ENCODE measurements around the gene KLK6.

KLK6 gene

DNA sequence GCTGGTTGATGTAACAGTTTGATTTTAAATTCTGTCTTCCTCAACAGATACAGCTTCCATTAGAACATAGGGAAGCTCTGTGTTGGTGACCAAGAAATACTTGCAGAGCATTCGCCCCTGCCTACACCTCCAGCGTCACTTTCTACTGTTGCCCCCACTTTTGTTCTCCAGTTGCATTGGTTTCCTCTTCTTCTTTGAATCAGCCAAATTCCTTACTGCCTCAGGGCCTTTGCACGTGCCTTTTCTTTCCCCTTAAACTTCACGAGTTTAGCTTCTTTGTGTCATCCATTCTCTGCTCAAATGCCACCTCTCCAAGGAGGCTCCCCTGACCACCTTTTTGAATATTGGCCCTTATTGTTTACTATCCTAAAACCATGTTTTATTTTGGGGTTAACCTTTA lies 22.3 kb downstream of the KLK6 start:
- no peak for DNase-seq

GRCh38 chr19:50944795-50945194 lies 24.6 kb downstream of the KLK6 start:
- DNase-seq = no peak

GRCh38 chr19:50943074-50943828 lies 26.1 kb downstream of the KLK6 start:
- DNase-seq = no peak

DNA sequence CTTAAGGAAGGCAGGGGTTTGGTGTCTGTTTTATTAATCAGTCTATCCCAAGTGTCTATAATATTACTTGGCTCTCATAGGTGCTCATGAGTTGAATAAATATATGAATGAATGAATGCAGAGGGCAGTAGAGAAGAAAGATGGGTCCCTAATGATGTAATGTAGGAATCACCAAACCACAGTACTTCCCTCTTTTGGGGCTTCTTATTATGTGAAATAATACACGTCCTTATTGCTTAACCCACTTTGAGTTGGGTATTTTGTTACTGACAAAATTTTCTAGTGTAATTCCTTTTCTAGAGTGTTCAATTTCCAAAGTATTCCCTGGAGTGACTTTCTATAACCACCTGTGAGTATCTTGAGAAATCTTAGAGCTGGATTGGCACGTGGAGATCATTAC lies 29.8 kb downstream of the KLK6 start:
- DNase-seq = no peak

DNA sequence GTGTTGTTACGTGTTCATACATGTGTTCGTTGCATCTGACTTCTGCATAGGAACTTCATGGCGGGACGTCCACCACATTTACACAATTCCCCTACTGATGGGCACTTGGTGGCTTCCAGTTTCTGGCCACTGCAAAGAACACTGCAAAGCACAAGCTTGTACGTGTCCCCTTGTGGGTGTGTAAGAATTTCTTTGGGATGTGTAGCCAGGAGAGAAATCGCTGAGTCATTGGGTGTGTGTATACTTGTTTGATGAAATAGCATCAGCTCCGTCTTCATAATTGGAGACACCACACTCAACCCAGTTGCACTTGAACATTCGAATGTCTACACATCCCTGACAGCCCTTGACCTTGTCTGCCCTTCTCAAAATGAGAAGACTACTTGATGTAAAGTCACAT lies 35.8 kb downstream of the KLK6 start:
- DNase-seq = no peak

DNA sequence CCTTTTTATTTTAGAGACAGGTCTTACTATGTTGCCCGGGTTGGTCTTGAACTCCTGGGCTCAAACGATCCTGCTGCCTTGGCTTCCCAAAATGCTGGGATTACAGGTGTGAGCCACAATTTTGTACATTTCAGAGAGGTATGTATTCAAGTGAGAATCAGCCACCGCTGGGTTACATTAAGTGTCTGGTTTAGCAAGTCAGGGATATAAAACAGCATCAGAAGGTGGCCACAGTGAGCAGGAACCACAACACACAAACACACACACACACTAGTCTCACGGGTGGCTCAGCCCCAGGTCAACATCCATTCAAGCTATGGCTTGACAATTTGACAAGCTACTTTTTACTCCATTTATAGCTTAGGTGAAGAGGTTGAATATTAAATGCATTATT lies 36.7 kb downstream of the KLK6 start:
- no peak for DNase-seq

DNA sequence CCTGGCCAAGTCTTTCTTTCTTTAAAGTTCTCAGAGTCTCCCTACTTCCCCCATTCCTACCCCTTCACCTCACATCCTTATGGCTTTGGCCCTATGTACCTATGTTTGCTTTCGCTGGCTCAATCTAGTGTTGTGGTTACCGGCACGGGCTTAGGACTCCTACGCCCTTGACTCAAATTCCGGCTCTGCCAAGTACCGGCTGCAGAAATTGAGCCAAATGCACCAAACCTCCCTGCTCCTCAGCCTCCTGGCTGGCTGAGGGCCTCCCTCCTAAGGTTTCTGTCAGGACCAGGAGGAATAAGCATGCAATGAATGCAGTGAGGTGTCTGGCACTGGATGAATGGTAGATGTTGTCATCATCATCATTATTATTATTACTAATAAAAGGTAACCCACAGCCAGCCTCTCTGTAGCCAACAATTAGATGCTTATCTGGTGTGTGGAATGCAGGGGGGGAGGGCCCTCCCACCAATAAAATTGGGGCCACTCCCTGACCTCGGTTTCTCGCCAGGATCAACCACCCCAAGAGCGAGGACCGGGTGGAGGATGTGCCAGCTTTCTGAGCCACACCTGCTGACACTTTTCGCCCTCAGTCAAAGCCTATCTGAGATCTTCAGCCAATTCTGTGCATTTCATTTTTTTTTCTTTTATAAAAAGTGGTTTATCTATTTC lies 37.2 kb downstream of the KLK6 start:
- DNase-seq = no peak

DNA sequence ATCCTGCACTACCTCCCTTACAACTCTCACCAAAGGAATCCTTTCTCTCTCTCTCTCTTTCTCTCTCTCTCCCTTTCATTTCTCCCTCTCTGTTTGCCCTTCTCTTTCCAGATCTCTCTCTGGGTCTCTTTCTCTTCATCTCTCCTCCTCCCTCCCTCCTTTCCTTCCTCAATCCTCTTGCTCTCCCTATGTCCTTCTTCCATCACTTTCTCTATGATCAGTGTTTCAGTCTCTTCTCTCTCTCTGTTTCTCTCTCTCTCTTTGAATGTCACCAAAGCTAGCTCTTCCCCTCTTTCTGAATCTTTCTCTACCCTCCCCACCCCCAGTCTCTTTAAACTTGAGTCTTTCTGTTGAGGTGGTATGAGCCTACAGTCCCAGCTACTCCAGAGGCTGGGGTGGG lies 38.4 kb downstream of the KLK6 start:
- DNase-seq = no peak

- DNase-seq = no peak
Measured at GRCh38 chr19:50928831-50929230, 40.6 kb downstream of the KLK6 start.

- DNase-seq = no peak
Measured at GRCh38 chr19:50926144-50926543, 43.2 kb downstream of the KLK6 start.

DNA sequence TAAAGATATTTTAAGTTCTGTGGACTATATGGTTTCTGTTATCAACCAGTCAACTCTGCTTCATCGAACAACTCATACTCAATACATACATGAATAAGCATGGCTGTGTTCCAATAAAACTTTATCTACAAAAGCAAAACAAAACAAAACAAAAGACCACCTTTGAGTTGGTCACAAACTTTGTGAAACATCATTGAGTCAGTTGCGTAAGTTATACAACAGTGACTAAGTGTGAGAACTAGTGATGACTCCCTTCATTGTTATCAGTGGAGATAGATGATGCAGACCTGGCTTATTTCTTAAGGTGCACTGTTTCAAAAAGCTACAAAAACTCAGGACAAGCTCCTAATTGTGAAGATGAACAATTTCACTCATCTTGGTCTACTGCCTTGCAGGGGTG lies 43.7 kb downstream of the KLK6 start:
- no peak for DNase-seq

- no peak for DNase-seq
Measured at GRCh38 chr19:50924586-50924985, 44.8 kb downstream of the KLK6 start.

DNA sequence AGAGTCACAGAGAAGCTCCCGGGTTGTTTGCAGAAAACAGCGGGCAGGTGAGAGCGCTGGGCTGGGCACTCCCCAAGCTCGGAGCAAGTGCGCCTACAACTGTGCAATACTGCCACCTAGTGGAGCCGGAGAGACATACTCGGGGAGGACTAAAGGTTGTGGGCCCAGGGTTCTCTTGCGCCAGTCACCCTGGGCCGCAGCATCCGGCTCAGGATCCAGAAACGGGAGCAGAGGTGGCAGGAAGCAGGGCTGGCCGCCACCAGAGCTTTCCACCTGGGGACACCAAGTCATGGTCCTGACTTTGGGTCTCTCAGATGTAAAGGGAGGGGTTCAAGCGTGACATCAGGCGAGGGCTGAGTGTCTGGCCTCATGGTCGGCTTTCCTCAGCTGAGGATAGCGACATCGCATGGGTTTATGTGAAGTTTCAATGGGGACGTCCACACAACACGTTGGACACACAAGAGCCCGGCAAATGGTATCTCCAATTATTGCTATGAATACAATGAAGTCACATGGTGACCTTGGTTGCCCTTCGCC lies 47.0 kb downstream of the KLK6 start:
- DNase-seq = peak; percentile 72 to 78

GRCh38 chr19:50921426-50922316 lies 47.7 kb downstream of the KLK6 start:
- no peak for DNase-seq

DNA sequence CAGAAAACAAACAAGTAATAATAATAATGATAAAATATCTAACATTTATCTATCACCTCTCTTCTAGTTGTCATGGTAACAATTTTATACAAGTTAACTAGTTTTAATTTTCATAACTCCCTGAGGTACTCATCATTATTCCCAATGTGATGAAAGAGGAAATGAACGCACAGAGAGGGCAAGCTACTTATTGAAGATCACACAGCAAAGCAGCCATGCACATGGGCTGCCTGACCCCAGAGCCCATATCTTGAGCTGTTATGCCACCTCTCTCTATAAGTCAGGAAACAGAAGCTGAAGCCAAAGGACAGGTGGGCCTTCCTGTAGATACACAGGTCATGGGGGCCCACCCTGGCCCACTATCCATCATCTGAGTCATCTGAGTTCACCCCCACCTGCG lies 53.3 kb downstream of the KLK6 start:
- no peak for DNase-seq

GRCh38 chr19:50912727-50913716 lies 56.4 kb downstream of the KLK6 start:
- no peak for DNase-seq

GRCh38 chr19:50912102-50912599 lies 57.2 kb downstream of the KLK6 start:
- DNase-seq = no peak

GRCh38 chr19:50911206-50912101 lies 57.9 kb downstream of the KLK6 start, which contains the start of gene KLK4:
TSS of gene KLK4 (minus strand) at chr19:50911395. CDS start at chr19:50910738, 657 bp downstream.
- no peak for DNase-seq

GRCh38 chr19:50910722-50911121 lies 58.7 kb downstream of the KLK6 start:
- no peak for DNase-seq

- DNase-seq = peak in 1 of 2 donors; percentile 4
Measured at GRCh38 chr19:50909240-50910070, 59.9 kb downstream of the KLK6 start.
